ENCODE measurements around the gene FIBIN.
A peak's percentile ranks its signal among the peaks of the same experiment; 100 is the strongest.

The FIBIN gene

DNA sequence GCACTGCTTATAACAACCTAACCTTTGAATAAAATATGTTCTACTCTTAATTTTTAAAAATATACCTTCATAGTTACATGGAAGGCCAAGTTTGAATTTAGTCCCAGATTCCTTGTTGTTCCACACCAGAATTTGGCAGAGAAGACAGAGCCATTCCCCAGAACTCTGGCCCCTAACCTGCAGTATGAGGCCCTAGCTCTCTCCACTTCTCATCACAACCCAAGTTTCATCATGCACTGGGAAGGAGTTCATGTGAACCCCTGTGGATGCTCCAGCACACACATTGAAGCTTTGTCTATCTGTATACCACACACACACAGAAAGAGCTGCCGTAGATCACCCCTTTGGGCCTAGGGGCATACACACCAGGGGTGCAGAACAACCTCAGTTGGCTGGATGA, 36.1 kb downstream of the FIBIN start:
- no peak overlapping the region for H3K4me3 ChIP-seq (ENCODE audit: low read depth, low read length)

DNA sequence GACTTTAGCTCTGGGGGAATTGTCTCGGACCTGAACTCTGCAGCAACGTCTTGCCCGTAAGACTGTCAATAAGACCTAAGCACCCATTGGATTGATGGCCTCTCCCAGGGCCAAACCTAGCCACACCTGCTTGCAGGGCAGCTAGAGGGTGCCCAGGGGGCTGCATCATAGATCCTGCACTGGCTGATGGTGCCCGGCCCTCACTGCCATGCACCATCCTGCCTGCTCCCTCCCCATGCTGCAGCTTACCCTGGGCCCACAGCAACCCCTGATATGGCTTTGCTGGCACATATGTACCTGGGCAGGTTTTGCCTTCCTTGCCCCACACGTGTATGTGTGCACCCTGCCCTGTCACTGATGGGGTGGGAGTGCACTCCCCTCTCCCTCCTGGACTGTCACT, 37.8 kb downstream of the FIBIN start:
- TF ChIP-seq, protein P1, sequence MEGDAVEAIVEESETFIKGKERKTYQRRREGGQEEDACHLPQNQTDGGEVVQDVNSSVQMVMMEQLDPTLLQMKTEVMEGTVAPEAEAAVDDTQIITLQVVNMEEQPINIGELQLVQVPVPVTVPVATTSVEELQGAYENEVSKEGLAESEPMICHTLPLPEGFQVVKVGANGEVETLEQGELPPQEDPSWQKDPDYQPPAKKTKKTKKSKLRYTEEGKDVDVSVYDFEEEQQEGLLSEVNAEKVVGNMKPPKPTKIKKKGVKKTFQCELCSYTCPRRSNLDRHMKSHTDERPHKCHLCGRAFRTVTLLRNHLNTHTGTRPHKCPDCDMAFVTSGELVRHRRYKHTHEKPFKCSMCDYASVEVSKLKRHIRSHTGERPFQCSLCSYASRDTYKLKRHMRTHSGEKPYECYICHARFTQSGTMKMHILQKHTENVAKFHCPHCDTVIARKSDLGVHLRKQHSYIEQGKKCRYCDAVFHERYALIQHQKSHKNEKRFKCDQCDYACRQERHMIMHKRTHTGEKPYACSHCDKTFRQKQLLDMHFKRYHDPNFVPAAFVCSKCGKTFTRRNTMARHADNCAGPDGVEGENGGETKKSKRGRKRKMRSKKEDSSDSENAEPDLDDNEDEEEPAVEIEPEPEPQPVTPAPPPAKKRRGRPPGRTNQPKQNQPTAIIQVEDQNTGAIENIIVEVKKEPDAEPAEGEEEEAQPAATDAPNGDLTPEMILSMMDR (IDR thresholded peaks at IDR 0.05; ENCODE audit: low read depth, low read length): no peak
- Histone ChIP-seq H3K36me3 (no peaks in the 10 kb centered on the region), H3K4me3 (ENCODE audit: low read depth, low read length) (no peak overlapping the region), H3K27me3 (no peaks in the 10 kb centered on the region), H3K9me3 (no peaks in the 10 kb centered on the region), H3K4me1 (no peaks in the 10 kb centered on the region)
- DNase-seq: no peak

More for the DNA sequence above, 36.1 kb downstream of the FIBIN start:
- TF ChIP-seq, protein P1 (IDR thresholded peaks at IDR 0.05; ENCODE audit: low read depth, low read length): no peak
- no peaks in the 10 kb centered on the region for H3K27me3 ChIP-seq
- no peaks in the 10 kb centered on the region for H3K36me3 ChIP-seq
- no peaks in the 10 kb centered on the region for H3K9me3 ChIP-seq
- no peaks in the 10 kb centered on the region for H3K4me1 ChIP-seq
- DNase-seq: no peak

DNA sequence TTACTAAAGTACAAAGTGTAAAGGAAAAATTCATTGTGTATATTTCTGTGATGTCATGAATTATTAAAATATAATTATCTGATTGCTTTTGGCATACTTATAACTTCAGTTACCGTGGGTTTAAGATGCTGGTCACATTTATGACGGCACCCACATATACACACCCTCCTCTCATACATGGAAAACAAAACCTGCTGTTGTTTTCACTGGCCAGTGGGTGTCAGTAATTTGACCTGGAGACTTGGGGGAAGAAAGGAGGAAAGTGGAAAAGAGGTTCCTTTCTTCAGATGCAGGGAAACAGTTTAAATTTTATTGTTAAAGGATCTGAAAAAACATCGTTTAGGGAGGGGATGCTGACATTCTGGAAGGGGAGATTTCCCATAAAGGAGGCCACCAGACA, 46.0 kb downstream of the FIBIN start:
- Histone ChIP-seq H3K9me3 (no peaks in the 10 kb centered on the region), H3K27me3 (no peaks in the 10 kb centered on the region), H3K36me3 (no peaks in the 10 kb centered on the region), H3K4me3 (ENCODE audit: low read depth, low read length) (no peak overlapping the region), H3K4me1 (no peaks in the 10 kb centered on the region)
- DNase-seq: no peak
- TF ChIP-seq, protein P1 (IDR thresholded peaks at IDR 0.05; ENCODE audit: low read depth, low read length): no peak

DNA sequence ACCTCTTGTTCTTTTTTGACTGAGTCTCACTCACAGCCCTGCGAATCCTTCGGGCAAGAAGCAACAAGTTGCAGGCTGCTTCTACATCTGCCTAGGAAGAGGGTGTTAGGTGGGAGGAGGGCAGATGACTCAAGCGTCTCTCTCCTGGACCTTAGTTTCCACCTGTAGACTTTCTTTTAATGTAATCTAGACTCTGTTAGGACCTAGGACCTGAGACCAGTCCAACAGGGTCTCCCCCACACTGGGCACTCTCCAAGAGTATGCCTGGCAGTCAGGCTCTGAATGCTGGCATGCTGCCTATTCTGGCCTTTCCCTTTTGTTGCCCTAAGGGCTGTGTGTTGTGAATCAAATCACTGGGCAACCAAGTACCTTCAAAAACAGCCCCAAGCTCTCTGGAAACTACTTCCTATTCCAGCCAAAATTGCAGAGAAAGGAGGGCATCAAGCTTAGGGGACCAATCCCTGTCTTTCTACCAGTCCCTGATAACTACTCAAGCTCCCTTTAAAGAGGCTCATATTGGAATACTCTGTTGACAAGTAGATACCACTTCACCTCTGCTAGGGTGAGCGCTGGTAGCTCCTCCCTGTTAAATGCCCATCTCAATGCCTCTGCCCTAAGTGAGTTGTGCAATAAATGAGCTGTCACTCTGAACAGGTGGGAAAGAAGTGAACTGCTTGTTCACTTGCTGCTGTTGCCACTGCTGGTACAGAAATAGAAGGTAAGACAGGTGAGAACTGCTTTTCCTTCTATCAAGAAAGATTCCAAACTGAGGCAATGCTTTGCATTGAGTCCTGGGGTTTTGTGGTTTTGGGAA, 46.6 kb downstream of the FIBIN start, which contains the start of gene BBOX1:
BBOX1 (plus strand) TSS at position 514 of the 814 bp plus-strand sequence. CDS start 14,616 bp downstream, outside the sequence.
- H3K36me3 ChIP-seq: no peaks in the 10 kb centered on the region
- H3K4me1 ChIP-seq: no peaks in the 10 kb centered on the region
- H3K9me3 ChIP-seq: no peaks in the 10 kb centered on the region
- TF ChIP-seq, protein P1 (IDR thresholded peaks at IDR 0.05; ENCODE audit: low read depth, low read length): no peak
- H3K27me3 ChIP-seq: no peaks in the 10 kb centered on the region
- DNase-seq: peak; percentile 3
- H3K4me3 ChIP-seq (ENCODE audit: low read depth, low read length): no peak within 1 kb of the TSS

DNA sequence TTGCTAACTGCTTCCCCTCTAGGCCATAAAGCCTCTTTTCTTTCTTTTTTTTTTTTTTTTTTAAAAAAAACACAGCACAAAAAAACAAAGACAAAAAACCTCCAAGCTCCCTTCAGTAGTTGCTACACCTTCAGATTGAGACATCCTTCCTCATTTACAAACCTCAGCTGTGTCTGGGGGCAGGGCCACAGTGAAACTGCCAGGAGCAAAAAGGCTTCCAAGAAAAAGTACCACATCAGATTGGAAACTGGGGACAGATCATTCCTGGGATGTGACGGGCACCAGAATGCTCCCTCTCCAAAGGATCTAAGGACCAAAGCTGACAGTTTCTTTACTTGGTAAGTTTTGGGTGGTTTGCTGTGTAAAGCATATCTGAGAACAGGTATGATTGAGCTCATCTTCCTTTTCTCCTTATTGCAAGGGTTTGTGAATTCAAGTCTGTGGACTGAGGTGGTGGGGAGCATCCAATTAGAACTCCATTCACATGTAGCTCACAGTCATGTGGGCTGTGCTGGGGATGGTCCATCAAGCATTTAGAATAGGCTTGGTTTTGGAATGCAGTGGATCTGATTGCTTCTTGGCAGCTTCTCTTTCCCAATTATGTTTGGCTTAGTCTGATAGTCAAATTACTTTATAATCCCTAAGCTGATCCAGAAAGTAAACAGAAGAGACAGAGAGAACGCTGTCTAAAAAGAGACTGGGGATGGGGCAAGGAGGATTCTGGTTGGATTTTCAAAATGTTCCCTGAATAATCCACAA, 47.4 kb downstream of the FIBIN start:
- no peak for DNase-seq

More for the DNA sequence above, 47.4 kb downstream of the FIBIN start:
- H3K36me3 ChIP-seq: no peaks in the 10 kb centered on the region
- no peaks in the 10 kb centered on the region for H3K9me3 ChIP-seq
- H3K27me3 ChIP-seq: no peaks in the 10 kb centered on the region
- TF ChIP-seq, protein P1 (IDR thresholded peaks at IDR 0.05; ENCODE audit: low read depth, low read length): no peak
- H3K4me1 ChIP-seq: no peaks in the 10 kb centered on the region
- H3K4me3 ChIP-seq (ENCODE audit: low read depth, low read length): no peak overlapping the region

Measured in BE2C (cell line).